HG03039 (cell line): ENCODE results near the gene INSC.
"Not testable (repeated sequence)": the region's sequence is repeated elsewhere in the genome, so short reads cannot be mapped to it uniquely, and the experiment has no call there.

Experiments
- ATAC-seq: cut with Tn5 transposase; IDR thresholded peaks from one replicate; pipeline ENCODE4 v1.9.1; 2021; ENCODE audit warnings: mild to moderate bottlenecking, moderate library complexity; ENCODE audit not compliant: unreplicated experiment

Gene INSC

GRCh38 chr11:15114501-15115475, at the start of gene INSC:
Gene INSC (plus strand): TSS chr11:15114923. CDS start chr11:15149175, 34,252 bp downstream.
- no peak for ATAC-seq

GRCh38 chr11:15069751-15070150, 45.0 kb upstream of the INSC start:
- ATAC-seq, result not testable (repeated sequence)

DNA sequence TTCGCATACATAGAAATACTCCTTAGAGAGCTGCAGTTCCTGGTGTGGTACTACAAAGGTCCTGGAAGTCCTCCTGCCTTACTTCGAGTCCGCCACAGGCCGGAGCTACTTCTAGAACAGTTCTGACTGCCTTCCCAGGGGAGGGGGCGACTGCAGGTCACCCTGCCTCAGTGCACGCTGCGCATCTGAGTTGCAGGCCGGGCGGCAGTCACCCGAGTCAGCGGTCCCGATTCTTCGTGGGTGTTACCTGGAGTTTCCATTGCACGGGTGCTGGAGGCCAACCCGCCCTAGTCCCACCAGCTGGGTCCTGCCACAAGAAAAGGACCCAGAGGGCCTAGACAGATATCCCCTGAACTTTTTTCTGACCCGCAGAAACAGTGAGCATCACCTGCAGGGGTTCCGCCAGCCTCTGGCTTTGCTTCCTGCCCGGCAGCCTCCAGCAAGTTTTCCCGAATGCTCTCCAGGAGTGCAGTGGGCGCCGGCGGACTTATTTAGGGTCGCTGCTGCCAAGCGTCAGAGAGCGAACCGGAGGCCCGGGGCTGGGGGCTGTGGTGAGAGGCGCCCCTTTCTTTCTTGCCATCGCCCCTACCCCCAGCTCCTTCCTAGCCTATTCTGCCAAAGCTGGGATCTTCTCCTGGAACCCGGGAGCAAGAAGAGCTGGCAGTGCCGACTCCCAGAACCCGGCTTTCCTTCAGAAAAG, 43.0 kb upstream of the INSC start:
- ATAC-seq, result no peak

DNA sequence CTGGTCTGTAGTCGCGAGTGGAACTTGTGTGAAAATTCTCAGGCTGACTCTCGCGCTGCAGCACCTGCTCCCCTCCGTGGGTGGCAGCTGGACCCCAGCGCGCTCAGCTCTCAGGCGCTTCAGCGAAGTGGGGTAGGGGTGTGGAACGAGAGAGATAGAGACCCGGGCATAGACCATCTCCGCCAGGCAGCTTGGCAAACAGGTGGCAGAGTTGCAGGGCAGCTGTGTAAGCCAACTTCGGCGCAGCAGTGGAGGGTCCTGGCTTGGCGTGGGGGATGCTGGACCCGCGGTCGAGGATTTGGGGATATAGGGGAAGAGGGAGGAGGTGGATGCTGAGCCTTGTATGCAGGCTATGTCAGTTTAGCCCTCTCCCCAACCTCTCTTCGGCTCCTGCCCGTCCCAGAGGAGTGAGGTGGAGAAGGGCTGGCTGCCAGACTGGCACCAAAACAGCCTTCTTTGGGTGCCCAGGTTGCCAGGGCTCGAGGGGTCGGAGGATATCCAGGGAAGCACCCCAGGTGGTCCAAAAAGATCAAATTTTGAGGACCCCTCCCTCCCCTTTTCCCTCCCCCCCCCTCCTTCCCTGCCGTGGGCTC, 42.1 kb upstream of the INSC start:
- ATAC-seq, result no peak

- ATAC-seq, result no peak
These were observed 41.1 kb upstream of the INSC start, which contains the start of gene CALCB for GRCh38 chr11:15073361-15074205. Gene CALCB (plus strand): TSS chr11:15073593. CDS start chr11:15074719, 1,126 bp downstream.

GRCh38 chr11:15074206-15075161, 40.2 kb upstream of the INSC start:
- peak; percentile 92 for ATAC-seq

GRCh38 chr11:15075162-15075526, 39.6 kb upstream of the INSC start:
- no peak for ATAC-seq

DNA sequence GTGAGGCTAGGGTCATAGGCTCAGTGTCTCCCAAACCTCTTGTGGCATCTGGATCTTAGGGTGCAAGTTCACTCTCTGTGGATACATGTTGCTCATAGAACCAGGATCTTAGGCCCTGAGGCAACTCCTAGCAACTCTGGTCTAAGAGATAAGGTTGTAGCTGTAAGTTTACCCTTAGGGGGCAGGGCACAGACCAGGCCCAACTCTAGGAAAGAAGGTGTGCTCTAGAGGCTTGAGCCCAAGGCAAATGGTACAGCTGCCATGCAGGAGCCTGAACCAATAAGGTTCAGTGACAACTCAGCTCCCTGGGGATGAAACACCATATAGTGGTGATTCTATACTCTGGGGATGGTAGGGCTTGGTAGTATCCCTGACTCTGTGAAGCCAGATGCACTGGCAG, 23.5 kb upstream of the INSC start:
- no peak for ATAC-seq

DNA sequence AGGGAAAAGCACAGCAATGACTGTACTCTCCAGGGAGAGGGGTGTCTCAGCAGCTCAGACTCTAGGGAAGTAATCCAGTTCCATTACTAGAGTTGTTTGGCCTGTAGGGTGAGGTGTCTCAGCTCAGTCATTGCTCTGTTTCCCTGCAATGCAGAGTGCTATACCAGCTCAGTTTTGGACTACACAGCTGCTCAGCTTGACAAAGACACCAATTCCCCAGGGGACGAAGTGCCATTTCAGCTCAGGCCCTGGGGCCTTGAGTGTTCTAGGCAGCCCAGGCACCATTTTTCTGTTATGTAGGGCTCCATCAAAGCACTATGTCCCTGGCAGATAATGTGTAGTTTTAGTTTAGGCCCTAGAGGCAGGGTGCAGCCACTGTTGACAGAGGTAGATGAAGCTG, 23.1 kb upstream of the INSC start:
- no peak for ATAC-seq

DNA sequence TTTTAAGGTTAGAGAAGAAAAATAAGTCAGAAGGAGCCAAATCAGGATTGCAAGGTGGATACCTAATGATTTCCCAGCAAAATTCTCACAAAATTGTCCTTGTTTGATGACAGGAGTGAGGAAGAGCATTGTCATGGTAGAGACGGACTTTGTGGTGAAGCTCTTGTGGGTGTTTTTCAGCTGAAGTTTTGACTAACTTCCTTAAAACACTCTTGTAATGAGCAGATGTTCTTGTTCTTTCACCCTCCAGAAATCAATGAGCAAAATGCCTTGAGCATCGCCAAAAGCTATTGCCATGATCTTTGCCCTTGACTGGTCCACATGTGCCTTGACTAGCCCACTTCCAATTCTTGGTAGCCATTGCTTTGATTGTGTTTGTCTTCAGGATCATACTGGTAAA, 21.3 kb upstream of the INSC start:
- ATAC-seq, result peak; percentile 88

- no peak for ATAC-seq
These were observed 18.9 kb upstream of the INSC start for GRCh38 chr11:15095736-15096228.

- no peak for ATAC-seq
These were observed 17.3 kb upstream of the INSC start for GRCh38 chr11:15097411-15097810.

DNA sequence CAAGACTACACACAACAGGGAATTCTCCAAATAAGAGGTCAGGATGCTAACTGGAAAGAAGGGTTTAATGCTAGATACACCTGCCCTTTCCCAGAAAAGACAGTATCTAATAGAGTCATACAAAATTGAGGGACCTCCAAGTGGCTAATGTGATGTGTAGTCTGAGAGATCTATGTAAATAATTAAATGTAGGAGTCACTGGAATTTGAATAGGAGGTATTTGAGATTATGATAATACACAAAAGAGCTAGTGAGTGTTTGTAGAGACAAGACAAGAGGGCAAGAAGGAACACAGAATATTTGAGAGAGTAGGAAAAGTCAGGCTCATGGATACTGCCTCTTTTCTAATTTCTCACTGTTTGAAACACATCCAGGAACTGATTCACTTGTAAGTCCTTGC, 15.5 kb upstream of the INSC start:
- no peak for ATAC-seq

DNA sequence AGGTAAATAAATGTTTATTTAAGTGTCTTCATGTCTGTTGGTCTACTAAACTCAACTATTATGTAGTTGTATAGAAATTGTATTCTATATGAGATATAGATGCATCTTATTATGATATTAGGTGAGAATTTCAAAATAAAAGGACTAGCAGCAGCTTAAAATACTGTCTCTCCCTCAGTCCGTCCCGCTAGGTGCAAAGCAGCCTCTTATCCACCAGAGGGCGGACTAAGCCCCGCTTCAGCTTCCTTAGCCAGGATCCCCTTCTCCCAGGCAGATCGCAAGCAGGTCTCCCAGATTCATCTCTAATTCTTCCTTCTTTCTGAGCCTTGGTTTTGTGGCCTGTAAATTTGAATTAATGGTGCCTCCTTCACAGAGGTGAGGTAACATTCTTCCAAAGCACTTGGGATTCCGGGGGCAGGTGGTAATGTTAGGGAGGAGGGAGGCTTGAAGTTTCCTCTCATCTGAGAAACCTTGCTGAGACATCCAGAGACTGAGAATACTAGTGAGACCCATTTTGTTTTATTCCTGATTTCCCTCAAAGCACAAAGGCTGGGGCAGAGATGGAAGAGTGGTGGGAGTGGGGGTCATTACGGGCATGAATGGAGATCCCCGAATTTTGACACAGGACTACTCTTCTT, 13.5 kb upstream of the INSC start:
- ATAC-seq, result peak; percentile 80

GRCh38 chr11:15104166-15104565, 10.6 kb upstream of the INSC start:
- ATAC-seq, result no peak

DNA sequence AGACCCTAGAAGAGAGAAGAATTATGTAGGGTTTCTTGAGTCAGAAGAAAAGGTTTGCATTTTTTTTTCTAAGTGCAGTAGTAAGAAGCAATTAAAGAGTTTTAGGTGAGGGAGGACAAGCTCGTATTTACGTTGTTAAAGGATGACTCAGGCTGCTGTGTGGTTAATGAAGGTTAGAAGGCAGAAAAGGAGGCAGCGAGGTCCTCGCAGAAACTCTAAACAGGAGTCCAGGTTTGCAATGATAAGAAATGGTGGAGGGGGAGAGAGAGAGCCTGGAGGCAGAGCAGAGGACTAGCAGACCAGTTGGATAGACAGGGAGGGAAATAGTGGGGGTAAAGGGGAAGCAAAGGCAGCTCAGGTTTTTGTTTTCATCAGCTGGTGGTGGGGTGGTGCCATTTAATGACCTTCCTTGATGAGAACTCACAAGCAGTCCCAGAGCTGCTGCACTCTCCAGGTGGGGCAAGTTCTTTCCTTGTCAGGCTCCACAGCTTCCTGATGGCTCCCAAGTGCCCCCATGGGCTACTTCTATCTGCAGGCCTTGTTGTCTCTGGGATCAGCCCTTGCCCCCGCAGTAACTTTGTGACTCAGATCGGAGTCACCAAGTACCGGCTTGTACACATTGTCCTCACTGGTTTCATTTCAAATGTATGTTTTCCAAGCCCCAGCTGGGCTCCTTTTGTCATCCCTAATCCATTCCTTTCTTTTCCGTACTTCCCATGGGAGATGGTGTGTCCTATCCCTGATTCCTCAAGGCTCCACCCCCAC, 8.3 kb upstream of the INSC start:
- ATAC-seq, result no peak

- ATAC-seq, result peak; percentile 42
These were observed 6.8 kb upstream of the INSC start for GRCh38 chr11:15107730-15108515.
